Thyroid gland (tissue), 4 donors: ENCODE results near the gene CLIP2.

ENCODE experiments used
- CTCF ChIP-seq, 6 experiments: fragments of 200-600 bp in 3 of 6; fragments of 450-650 bp in 3 of 6; sonication (generic) in 3 of 6; IDR thresholded peaks; one replicate each; pipeline ENCODE4 v1.5.1; 2016 to 2019; ENCODE audit warnings: antibody characterized with exemption in 6 of 6, mild to moderate bottlenecking in 2 of 6, inconsistent platforms in 1 of 6, moderate library complexity in 1 of 6
- POLR2A ChIP-seq, 2 donors: fragments of 450-650 bp; IDR thresholded peaks; one replicate each; pipeline ENCODE4 v1.6.1; 2017; ENCODE audit warnings: antibody characterized with exemption in 2 of 2, mild to moderate bottlenecking in 2 of 2, moderate library complexity in 1 of 2

- TF ChIP-seq CTCF (IDR thresholded peaks at IDR 0.05), result no peak
- no peak for TF ChIP-seq POLR2A (IDR thresholded peaks at IDR 0.05)
Measured at GRCh38 chr7:74283858-74284447, 5.3 kb upstream of the CLIP2 start.
